Hypothalamus (tissue), 51 donors: ENCODE results near the gene DGAT2.

ENCODE experiments used
- DNase-seq, 51 donors: peaks; one replicate each; lab custom pipeline; 2025; lab: John Stamatoyannopoulos, UW

DGAT2 gene

DNA sequence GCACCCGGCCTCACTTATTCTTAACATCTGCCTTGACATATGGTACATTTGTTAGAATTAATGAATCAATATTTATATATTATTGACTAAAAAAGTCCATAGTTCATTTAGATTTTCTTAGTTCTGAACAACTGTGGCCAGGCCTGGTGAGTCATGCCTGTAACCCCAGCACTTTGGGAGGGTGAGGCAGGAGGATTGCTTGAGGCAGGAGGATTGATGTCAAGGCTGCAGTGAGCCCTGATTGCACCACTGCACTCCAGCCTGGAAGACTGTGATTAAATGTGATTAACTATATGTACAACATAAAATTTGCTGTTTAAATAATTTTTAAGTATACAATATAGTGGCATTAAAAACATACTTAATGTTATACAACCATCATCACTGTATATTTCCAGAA, 52.1 kb downstream of the DGAT2 start:
- no peak for DNase-seq

DNA sequence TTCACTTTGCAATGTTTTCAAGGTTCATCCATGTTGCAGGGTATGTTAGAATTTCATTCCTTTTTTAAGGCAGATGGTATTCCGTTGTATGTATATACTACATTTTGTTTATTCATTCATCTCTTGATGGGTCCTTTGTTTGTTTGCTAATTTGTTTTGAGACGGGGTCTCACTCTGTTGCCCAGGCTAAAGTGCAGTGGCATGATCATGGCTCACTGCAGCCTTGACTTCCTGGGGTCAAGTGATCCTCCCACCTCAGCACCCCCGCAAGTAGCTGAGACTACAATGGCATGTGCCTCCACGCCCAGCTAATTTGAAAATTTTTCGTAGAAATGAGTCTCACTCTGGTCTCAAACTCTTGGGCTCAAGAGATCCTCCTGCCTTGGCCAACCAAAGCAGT, 52.6 kb downstream of the DGAT2 start:
- DNase-seq: no peak

DNA sequence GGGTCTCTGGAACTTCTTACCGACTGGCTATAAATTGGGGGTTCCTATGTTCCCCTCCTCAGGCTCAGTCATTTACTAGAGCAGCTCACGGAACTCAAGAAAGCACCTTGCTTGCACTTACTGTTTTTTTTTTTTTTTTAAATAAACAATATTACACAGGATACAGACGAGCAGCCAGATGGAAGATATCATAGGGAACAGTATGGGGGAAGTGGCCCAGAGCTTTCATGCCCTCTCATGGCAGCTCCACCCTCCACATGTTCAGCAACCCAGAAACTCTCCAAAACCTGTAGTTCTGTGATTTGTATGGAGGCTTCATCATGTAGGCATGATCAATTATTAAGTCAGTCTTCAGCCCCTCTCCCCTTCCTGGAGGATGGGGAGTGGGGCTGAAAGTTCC, 54.0 kb downstream of the DGAT2 start:
- no peak for DNase-seq

DNA sequence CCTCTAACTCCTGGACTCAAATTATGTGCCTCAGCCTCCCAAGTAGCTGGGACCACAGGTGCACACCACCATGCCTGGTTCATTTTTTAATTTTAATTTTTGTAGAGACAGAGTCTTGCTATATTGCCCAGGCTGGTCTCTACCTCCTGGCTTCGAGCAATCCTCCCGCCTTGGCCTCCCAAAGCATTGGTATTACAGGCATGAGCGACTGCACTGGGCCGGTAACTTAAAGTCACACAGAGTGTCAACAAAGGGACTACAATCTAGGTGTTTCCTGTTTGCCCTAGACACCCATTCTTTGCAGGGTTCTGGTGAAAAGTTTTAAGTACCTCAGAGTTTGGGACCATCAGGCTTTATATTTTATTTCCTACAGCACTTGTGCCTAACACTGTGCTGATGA, 54.8 kb downstream of the DGAT2 start:
- no peak for DNase-seq

DNA sequence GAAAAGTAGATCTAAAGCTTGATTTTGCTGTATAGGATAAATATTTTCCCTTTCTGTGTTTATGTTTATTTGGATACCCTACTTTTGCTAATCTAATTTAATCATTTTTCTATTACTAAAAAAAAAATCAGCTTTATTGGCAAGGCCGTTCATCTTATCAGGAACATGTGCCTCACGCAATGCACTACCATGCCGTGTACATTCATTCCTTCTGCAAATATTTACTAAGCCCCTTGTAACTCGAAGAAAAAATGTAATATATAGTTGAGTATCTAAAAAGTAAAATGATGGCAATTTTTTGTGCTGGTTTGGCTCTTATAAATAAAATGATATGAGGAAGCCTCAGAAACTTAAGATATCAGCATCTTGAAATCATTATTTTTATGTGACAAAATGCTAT, 55.4 kb downstream of the DGAT2 start:
- DNase-seq: no peak

DNA sequence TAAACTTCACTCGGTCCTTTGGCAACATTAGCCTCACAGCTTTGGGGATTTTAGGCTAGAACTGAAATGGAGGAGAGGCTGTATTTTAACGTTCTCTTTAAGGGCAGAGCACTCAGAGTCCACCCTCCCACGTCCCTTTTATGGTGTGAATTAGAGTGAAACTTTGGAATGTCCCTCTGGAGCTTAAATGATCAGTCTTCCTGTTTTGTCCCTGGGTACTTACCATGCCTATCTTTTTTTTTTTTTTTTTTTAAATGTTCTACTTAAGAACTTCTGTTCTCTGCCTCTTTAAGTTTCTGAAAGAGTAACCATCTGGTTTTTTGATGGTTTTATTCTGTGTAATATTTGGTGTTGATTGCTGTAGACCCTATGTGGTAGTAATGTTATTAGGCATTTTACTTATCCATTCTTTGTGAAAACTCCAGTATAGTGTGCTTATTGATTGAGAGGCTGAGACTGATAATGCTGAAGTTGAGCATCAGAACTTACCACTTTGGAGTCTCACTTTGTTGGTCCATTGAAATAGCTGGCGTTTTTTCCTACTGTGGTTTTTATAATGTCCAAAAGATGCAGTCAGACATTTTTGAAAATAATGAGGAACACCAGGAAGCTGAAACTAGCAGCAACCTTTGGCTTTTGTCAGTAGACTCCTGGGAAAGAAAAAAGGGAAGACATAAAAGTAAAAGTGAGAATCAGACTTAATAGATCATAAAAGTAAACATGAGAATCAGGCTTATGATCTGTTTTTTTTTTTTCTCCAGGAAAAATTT, 58.1 kb downstream of the DGAT2 start:
- no peak for DNase-seq

DNA sequence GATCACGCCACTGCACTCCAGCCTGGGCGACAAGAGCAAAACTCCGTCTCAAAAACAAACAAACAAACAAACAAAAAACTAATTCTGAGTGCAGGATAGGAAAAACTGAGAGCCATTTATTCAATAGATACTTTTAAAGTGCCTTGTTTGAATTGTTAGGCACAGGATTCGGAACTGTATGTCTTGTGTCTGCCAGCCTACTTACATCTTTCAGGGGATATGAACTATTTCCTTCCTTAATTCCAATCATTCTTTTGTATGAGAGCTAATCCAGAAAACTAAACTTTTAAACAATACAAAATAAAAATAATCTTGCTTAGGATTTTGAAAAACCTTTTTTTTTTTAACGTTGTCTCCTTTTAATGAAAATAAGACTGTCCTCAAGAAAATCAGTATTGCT, 59.0 kb downstream of the DGAT2 start:
- no peak for DNase-seq

DNA sequence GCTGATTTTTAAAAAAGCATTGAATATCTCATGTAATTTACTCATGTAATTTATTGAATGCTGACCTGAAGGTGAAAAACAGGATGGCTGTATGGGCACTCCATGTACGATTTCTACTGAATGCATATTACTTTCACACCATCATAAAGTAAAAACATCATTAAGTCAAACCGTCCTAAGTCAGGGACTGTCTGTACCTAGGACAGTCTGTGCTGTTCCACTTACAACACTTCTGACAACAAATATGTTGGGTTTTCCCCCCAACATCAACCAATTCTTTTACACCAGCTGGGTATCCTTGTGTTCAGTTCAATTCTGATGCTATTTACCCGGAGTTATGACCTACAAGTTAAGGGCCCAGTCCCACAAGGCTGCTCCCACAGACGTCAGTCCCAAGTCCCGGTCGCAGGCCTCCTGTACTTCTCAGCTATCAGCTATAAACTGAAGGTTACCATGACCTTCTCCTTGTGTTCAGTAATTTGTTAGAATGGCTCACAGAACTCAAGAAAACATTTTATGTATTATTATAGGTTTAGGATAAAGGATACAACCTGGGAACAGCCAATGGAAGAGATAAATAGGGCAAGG, 63.4 kb downstream of the DGAT2 start:
- DNase-seq: no peak

DNA sequence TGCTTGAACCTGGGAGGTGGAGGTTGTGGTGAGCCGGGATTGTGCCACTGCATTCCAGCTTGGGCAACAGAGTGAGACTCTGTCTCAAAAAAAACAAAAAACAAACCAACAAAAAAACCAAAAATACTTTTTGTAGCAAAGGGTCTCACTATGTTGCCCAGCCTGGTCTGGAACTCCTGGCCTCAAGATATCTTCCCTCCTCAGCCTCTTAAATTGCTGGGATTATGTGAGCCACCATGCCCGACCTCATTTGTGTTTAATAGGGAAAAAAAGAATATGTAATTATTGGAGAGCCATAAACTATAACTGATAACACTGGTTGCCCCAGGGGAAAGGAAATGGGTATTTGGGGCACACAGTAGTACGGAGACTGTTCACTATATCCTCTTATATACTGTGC, 66.2 kb downstream of the DGAT2 start:
- no peak for DNase-seq

DNA sequence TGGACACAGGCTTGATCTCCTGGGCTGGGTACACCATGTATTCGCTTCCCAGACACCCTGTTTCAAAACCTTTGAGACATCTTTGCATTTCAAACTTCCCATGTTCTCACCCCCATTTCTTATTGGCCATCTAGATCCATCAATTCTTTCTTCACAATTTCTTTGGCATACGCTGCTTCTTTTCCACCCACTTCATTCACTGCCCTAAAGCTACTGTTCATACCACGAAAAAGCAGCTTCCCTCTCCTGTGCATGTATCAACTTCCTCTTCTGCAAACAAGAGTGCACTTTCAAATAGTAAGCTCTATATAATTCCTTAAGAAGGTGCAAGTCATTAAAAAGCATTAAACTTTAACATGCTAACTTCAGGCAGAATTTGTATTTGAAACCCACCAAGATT, 67.8 kb downstream of the DGAT2 start:
- no peak for DNase-seq

DNA sequence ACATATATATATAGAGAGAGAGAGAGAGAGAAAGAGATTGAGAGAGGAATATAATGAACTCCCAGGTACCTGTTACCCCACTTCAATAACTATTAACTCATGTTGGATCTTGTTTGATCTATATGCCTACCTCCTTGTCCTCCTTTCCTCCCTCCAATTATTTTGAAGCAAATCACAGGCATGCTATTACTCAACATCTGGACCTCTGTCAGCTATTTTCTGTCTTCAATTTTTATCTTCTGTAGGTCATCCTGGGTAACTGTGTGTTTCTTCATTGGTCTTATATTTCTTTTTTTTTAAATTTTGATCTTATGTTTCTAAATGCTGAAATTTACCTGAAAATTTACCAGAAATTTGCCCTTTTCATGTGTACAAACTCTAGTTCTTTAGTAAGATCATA, 71.3 kb downstream of the DGAT2 start:
- no peak for DNase-seq

DNA sequence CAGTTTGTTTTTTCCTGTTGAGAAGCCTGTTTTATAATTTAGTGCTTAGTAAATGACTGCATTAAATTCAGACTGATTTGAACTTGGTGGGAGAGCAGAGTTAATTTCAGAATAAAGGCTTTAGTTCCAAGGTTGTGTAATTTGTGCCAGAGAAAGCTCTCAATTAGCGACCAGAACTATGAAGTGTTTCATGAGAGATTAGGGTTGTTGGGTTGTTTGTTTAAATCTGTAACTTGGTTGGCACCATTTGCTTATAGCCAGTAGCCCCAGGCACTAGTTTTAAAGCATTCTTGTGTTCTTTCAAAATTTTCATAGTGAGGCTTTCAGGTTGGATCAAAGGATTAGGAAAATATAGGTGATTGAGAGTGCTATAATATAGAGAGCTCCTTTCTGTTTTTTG, 71.9 kb downstream of the DGAT2 start:
- DNase-seq: no peak

DNA sequence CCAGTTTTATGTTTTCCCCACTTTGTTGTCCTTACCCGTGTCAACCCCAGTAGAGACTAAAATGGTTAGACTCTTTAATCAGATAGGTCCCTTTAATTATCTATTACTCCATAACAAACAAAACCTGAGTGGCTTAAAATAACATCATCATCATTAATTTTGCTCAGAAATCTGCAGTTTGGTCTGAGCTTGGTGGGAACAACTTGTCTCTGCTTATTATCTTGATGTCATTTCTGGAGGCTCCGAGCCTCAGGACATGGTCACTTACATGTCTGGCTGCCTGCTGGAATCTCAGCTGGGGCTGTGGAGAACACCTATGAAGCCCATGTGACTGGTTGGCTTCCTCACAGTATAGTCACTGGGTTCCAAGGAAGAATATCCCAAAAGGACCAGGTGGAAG, 73.2 kb downstream of the DGAT2 start:
- no peak for DNase-seq

DNA sequence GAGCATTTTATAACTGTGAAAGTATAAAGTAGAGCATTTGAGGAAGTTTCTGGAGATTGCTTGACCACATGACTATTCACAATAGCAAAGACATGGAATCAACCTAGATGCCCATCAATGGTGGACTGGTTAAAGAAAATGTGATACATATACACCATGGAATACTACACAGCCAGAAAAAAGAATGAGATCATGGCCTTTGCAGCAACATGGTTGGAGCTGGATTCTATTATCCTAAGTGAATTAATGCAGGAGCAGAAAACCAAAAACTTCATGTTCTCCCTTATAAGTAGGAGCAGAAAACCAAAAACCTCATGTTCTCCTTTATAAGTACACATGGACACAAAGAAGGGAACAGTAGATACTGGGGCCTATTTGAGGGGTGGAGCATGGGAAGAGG, 76.7 kb downstream of the DGAT2 start:
- DNase-seq: no peak

DNA sequence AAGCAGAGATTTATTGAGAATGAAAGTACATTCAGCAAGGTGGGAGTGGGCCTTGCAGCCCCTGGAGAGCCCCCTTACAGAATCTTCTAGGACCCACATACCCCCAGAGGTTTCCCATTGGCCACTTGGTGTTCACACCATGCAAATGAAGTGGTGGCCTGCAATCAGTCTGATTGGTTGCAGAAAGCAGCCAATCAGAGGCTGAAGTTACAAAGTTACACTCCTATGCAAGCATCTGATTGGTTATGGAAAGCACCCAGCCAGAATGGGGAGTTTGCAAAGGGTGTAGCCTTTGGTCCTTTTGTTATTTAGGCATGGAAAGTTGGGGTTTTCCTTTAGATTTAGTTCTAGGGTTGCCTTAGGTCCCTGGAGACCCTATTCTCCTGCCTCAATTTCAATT, 81.3 kb downstream of the DGAT2 start:
- no peak for DNase-seq

DNA sequence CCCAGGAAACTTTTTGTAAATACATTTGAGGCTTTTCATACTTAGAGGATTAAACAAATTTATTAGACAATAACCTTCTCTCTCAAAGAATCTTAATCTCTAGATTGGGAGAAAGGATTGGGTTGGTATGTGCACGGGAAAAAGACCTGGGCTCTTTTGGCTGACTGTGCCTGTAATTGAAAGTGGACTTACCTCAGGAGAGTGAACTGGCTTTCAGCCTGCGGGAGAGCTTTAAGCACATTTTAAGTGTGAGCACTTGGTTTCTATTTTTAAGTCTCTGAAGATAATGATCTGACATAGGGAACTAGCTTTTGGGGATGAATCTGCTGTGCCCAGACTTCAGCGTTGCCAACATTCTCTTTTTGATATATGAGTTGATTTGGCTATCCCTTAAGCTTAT, 82.2 kb downstream of the DGAT2 start:
- no peak for DNase-seq
